ENCODE results near the gene NIPBL.

GRCh38 chr5:36836831-36837230 lies 39.7 kb upstream of the NIPBL start:
- TF ChIP-seq, protein P1, sequence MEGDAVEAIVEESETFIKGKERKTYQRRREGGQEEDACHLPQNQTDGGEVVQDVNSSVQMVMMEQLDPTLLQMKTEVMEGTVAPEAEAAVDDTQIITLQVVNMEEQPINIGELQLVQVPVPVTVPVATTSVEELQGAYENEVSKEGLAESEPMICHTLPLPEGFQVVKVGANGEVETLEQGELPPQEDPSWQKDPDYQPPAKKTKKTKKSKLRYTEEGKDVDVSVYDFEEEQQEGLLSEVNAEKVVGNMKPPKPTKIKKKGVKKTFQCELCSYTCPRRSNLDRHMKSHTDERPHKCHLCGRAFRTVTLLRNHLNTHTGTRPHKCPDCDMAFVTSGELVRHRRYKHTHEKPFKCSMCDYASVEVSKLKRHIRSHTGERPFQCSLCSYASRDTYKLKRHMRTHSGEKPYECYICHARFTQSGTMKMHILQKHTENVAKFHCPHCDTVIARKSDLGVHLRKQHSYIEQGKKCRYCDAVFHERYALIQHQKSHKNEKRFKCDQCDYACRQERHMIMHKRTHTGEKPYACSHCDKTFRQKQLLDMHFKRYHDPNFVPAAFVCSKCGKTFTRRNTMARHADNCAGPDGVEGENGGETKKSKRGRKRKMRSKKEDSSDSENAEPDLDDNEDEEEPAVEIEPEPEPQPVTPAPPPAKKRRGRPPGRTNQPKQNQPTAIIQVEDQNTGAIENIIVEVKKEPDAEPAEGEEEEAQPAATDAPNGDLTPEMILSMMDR (IDR thresholded peaks at IDR 0.05), result no peak
- no peak for TF ChIP-seq EZH2phosphoT487 (IDR thresholded peaks at IDR 0.05)
